WTC11 (cell line): ENCODE measurements around the gene RREB1. TPM values are rescaled to one million over a fixed set of nuclear protein-coding genes. Genes with fewer than 3 reads are reported as not detected.

ENCODE experiments used
- ATAC-seq: fragments of 200-7000 bp; cut with Tn5 transposase; 2 replicates; pipeline ENCODE4 v1.10.0; 2021; ENCODE audit warnings: mild to moderate bottlenecking, moderate library complexity
- CTCF ChIA-PET: fragments of 300-600 bp; sonication (Branson Sonifier 250); formaldehyde crosslinking; loops from one replicate; lab custom pipeline; 2021; ENCODE audit warnings: antibody characterized with exemption; lab: Charles Lee
- POLR2A ChIA-PET: fragments of 350-600 bp; sonication (Branson Sonifier 250); formaldehyde crosslinking; loops from one replicate; lab custom pipeline; 2021; ENCODE audit warnings: antibody characterized with exemption; lab: Charles Lee
- DNase-seq: peaks from one replicate; pipeline ENCODE4 v3.0.0; 2021; ENCODE audit warnings: low spot score
- H3K27ac Mint-ChIP-seq: 2 replicates; pipeline ENCODE4 v1.8.0; 2021; ENCODE audit warnings: mixed read lengths
- H3K27me3 Mint-ChIP-seq: 2 replicates; pipeline ENCODE4 v1.8.0; 2021; ENCODE audit warnings: low read depth, mild to moderate bottlenecking, moderate library complexity, mixed read lengths
- H3K36me3 Mint-ChIP-seq: 2 replicates; pipeline ENCODE4 v1.8.0; 2021; ENCODE audit warnings: mixed read lengths
- H3K4me1 Mint-ChIP-seq: 2 replicates; pipeline ENCODE4 v1.8.0; 2022; ENCODE audit warnings: mixed read lengths
- H3K4me3 Mint-ChIP-seq: 2 replicates; pipeline ENCODE4 v1.8.0; 2021; ENCODE audit warnings: mild to moderate bottlenecking, moderate library complexity, mixed read lengths
- H3K9me3 Mint-ChIP-seq: 2 replicates; pipeline ENCODE4 v1.8.0; 2021; ENCODE audit warnings: mixed read lengths
- ATF3 ChIP-seq: sonication (generic); formaldehyde crosslinking; conservative IDR thresholded peaks from 2 replicates; pipeline ENCODE4 v1.8.1; 2022; ENCODE audit warnings: mild to moderate bottlenecking, missing genetic modification reagents
- CREB1 ChIP-seq: sonication (generic); formaldehyde crosslinking; IDR thresholded peaks from 2 replicates; pipeline ENCODE4 v1.8.0; 2023; ENCODE audit warnings: mild to moderate bottlenecking, missing genetic modification reagents
- EMX1 ChIP-seq: fragments of 250-450 bp; sonication (Bioruptor Pico); IDR thresholded peaks from 2 replicates; pipeline ENCODE4 v1.8.0; 2021; ENCODE audit warnings: mild to moderate bottlenecking
- ETV6 ChIP-seq: sonication (generic); formaldehyde crosslinking; IDR thresholded peaks from 2 replicates; pipeline ENCODE4 v1.8.1; 2022; ENCODE audit warnings: mild to moderate bottlenecking, missing genetic modification reagents
- FOXJ3 ChIP-seq: sonication (generic); formaldehyde crosslinking; IDR thresholded peaks from 2 replicates; pipeline ENCODE4 v1.9.0; 2021; ENCODE audit warnings: missing genetic modification reagents, mild to moderate bottlenecking, borderline replicate concordance
- FOXK1 ChIP-seq: sonication (generic); formaldehyde crosslinking; IDR thresholded peaks from 2 replicates; pipeline ENCODE4 v1.8.0; 2022; ENCODE audit warnings: mild to moderate bottlenecking, moderate library complexity, missing genetic modification reagents
- FOXP1 ChIP-seq: sonication (generic); formaldehyde crosslinking; IDR thresholded peaks from 2 replicates; pipeline ENCODE4 v1.8.0; 2022; ENCODE audit warnings: missing genetic modification reagents, mild to moderate bottlenecking, moderate library complexity, borderline replicate concordance
- HMGA2 ChIP-seq: fragments of 250-450 bp; sonication (Bioruptor Pico); IDR thresholded peaks from 2 replicates; pipeline ENCODE4 v1.4.0; 2021; ENCODE audit warnings: mild to moderate bottlenecking, moderate library complexity
- IRF1 ChIP-seq: sonication (generic); formaldehyde crosslinking; IDR thresholded peaks from 2 replicates; pipeline ENCODE4 v1.8.0; 2023; ENCODE audit warnings: missing genetic modification reagents
- JUN ChIP-seq: sonication (generic); formaldehyde crosslinking; IDR thresholded peaks from 2 replicates; pipeline ENCODE4 v1.8.0; 2023; ENCODE audit warnings: mild to moderate bottlenecking, missing genetic modification reagents
- KAT7 ChIP-seq: sonication (generic); formaldehyde crosslinking; IDR thresholded peaks from 2 replicates; pipeline ENCODE4 v1.8.1; 2023; ENCODE audit warnings: missing genetic modification reagents, mild to moderate bottlenecking, borderline replicate concordance
- MYBL2 ChIP-seq: sonication (generic); formaldehyde crosslinking; IDR thresholded peaks from 2 replicates; pipeline ENCODE4 v1.8.1; 2023; ENCODE audit warnings: mild to moderate bottlenecking, moderate library complexity, missing genetic modification reagents
- NFYB ChIP-seq: sonication (generic); formaldehyde crosslinking; conservative IDR thresholded peaks from 2 replicates; pipeline ENCODE4 v1.8.0; 2022; ENCODE audit warnings: low read depth, missing genetic modification reagents
- OVOL2 ChIP-seq: fragments of 250-450 bp; sonication (Bioruptor Pico); IDR thresholded peaks from 2 replicates; pipeline ENCODE4 v1.9.0; 2021; ENCODE audit warnings: mild to moderate bottlenecking, borderline replicate concordance
- TP53 ChIP-seq: sonication (generic); formaldehyde crosslinking; IDR thresholded peaks from 2 replicates; pipeline ENCODE4 v1.8.1; 2023; ENCODE audit warnings: mild to moderate bottlenecking, missing genetic modification reagents
- USF1 ChIP-seq: sonication (generic); formaldehyde crosslinking; IDR thresholded peaks from 2 replicates; pipeline ENCODE4 v1.8.0; 2022; ENCODE audit warnings: mild to moderate bottlenecking, missing genetic modification reagents
- USF2 ChIP-seq: sonication (generic); formaldehyde crosslinking; IDR thresholded peaks from 2 replicates; pipeline ENCODE4 v1.8.1; 2023; ENCODE audit warnings: mild to moderate bottlenecking, missing genetic modification reagents, moderate library complexity
- ZNF532 ChIP-seq: fragments of 250-450 bp; sonication (Bioruptor Pico); IDR thresholded peaks from 2 replicates; pipeline ENCODE4 v1.9.0; 2021; ENCODE audit warnings: mild to moderate bottlenecking, borderline replicate concordance
- total RNA-seq: library from RNA; stranded (reverse); gene quantifications from 3 replicates; pipeline ENCODE4 v1.2.3, GENCODE V29; 2021
- TF ChIP-seq, protein P1 (sequence below): sonication (generic); formaldehyde crosslinking; IDR thresholded peaks from 2 replicates; pipeline ENCODE4 v1.8.0; 2022; ENCODE audit warnings: mild to moderate bottlenecking, missing genetic modification reagents
- TF ChIP-seq, protein P2 (sequence below): sonication (generic); formaldehyde crosslinking; IDR thresholded peaks from 2 replicates; pipeline ENCODE4 v1.8.1; 2022; ENCODE audit warnings: mild to moderate bottlenecking, missing genetic modification reagents, moderate library complexity, borderline replicate concordance

Gene RREB1
- total RNA-seq, 1 experiment from 2014 or later = 38.5 TPM

DNA sequence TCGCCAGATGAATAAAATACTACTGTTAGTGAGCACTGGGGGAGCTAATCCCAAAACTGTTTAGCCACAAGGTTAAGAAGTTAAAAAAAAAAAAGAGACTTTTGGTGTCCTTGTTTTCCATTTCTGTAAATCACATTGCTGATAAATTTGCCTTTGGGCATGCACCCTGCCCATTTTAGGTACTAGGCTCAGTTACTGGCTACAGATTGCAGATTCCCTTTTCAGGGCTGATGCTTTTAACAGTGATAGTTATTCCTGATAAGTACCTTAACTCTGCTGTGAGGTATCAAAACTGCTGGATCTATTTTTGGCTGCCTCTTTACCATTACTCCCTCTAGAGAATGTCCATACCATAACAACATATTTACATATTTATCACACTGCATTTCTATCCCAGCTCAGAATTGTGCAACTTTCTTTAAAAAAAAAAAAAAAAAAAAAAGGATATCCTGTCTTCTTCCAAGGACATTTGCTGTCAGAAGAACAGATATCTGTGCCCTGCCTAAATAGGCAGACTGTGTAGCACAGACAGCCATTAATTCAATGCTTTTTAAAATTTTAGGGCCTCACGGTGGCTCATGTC is 110.7 kb downstream of the RREB1 start:
- TF ChIP-seq IRF1 (no peak), TP53 (CRISPR knock-in tag) (no peak), USF2 (CRISPR knock-in tag) (no peak), EMX1 (no peak), KAT7 (CRISPR knock-in tag) (no peak), ATF3 (CRISPR knock-in tag) (no peak), ZNF532 (CRISPR knock-in tag) (no peak), CREB1 (CRISPR knock-in tag) (no peak)
- DNase-seq (no peak), ATAC-seq (no peak)
- H3K27ac Mint-ChIP-seq = peak overlapping the region; percentile 74; the same call in 1 of the 2 replicates
- H3K4me3 Mint-ChIP-seq = no peak overlapping the region
- H3K27me3 Mint-ChIP-seq = no peaks in the 10 kb centered on the region
- H3K36me3 Mint-ChIP-seq = peaks cover 20% of the 10 kb centered on the region
- H3K9me3 Mint-ChIP-seq = no peaks in the 10 kb centered on the region
- ChIA-PET POLR2A (interaction anchor here (0.5 to 0.7 kb wide), 3 partner anchors 158 to 521 kb away, joined by 3 to 8 read pairs (median 5); no protein-coding TSS in a partner anchor), CTCF (no interaction called here)
- peaks cover 19% of the 10 kb centered on the region for H3K4me1 Mint-ChIP-seq

- ATAC-seq = no peak; the same call in 1 of the 2 replicates
- DNase-seq = no peak
- H3K9me3 Mint-ChIP-seq = no peaks in the 10 kb centered on the region
- no peak for TF ChIP-seq NFYB (CRISPR knock-in tag)
- TF ChIP-seq, protein P1, sequence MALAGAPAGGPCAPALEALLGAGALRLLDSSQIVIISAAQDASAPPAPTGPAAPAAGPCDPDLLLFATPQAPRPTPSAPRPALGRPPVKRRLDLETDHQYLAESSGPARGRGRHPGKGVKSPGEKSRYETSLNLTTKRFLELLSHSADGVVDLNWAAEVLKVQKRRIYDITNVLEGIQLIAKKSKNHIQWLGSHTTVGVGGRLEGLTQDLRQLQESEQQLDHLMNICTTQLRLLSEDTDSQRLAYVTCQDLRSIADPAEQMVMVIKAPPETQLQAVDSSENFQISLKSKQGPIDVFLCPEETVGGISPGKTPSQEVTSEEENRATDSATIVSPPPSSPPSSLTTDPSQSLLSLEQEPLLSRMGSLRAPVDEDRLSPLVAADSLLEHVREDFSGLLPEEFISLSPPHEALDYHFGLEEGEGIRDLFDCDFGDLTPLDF (CRISPR knock-in tag) = no peak
- no peak for TF ChIP-seq ETV6 (CRISPR knock-in tag)
- TF ChIP-seq, protein P2, sequence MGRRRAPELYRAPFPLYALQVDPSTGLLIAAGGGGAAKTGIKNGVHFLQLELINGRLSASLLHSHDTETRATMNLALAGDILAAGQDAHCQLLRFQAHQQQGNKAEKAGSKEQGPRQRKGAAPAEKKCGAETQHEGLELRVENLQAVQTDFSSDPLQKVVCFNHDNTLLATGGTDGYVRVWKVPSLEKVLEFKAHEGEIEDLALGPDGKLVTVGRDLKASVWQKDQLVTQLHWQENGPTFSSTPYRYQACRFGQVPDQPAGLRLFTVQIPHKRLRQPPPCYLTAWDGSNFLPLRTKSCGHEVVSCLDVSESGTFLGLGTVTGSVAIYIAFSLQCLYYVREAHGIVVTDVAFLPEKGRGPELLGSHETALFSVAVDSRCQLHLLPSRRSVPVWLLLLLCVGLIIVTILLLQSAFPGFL = no peak
- no peak for TF ChIP-seq FOXJ3 (CRISPR knock-in tag)
- no peak for TF ChIP-seq FOXK1
- no peak for TF ChIP-seq JUN (CRISPR knock-in tag)
- TF ChIP-seq OVOL2 = no peak
- no peak for TF ChIP-seq MYBL2
- TF ChIP-seq FOXP1 = no peak
- TF ChIP-seq HMGA2 (CRISPR knock-in tag) = no peak
- TF ChIP-seq USF1 = no peak
- H3K4me3 Mint-ChIP-seq = no peak overlapping the region
- ChIA-PET CTCF (no interaction called here), POLR2A (interaction anchor here (0.5 to 0.7 kb wide), 3 partner anchors 82 to 356 kb away, joined by 3 to 5 read pairs (median 4); no protein-coding TSS in a partner anchor)
- peaks cover 21% of the 10 kb centered on the region for H3K4me1 Mint-ChIP-seq
- no peaks in the 10 kb centered on the region for H3K27me3 Mint-ChIP-seq
- H3K27ac Mint-ChIP-seq = 0 out of 2 replicates have a peak overlapping the region, but pooled peaks have one; percentile 27
- peaks cover 17% of the 10 kb centered on the region for H3K36me3 Mint-ChIP-seq
Measured at GRCh38 chr6:7219310-7219709, 111.5 kb downstream of the RREB1 start.
